ENCODE data around the gene MTO1. TPM values are rescaled to one million over a fixed set of nuclear protein-coding genes. Genes with fewer than 3 reads are reported as not detected.
"Not testable (repeated sequence)": the region's sequence is repeated elsewhere in the genome, so short reads cannot be mapped to it uniquely, and the experiment has no call there.

MTO1 gene
- total RNA-seq, 1 donor from 2014 or later: 23.1 TPM

DNA sequence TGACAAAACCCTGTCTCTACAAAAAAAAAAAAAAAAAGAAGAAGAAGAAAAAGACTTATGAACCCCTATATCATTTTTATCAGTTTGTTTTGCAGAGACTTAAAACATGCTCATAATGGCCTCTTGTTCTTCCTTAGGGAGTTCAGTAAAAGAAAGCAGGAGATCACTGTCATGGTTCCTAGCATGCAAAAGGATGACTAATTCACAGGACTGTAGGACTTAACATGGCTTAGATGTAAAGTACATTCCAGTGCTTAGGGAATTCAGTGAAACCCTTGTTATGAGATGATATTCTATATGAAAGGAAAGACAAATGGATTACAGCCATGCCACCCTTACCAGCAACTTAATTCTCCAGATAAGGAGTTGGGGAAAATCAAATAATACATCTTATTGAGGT lies 29.8 kb downstream of the MTO1 start:
- TF ChIP-seq, protein P1, sequence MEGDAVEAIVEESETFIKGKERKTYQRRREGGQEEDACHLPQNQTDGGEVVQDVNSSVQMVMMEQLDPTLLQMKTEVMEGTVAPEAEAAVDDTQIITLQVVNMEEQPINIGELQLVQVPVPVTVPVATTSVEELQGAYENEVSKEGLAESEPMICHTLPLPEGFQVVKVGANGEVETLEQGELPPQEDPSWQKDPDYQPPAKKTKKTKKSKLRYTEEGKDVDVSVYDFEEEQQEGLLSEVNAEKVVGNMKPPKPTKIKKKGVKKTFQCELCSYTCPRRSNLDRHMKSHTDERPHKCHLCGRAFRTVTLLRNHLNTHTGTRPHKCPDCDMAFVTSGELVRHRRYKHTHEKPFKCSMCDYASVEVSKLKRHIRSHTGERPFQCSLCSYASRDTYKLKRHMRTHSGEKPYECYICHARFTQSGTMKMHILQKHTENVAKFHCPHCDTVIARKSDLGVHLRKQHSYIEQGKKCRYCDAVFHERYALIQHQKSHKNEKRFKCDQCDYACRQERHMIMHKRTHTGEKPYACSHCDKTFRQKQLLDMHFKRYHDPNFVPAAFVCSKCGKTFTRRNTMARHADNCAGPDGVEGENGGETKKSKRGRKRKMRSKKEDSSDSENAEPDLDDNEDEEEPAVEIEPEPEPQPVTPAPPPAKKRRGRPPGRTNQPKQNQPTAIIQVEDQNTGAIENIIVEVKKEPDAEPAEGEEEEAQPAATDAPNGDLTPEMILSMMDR (IDR thresholded peaks at IDR 0.05): no peak
- H3K9me3 ChIP-seq: no peaks in the 10 kb centered on the region
- no peak overlapping the region for H3K27ac ChIP-seq
- peaks cover 61% of the 10 kb centered on the region for H3K36me3 ChIP-seq
- intact Hi-C loops (cut with DNase I): no loop called here
- no peaks in the 10 kb centered on the region for H3K4me1 ChIP-seq
- DNase-seq (no peak), ATAC-seq (no peak)
- H3K4me3 ChIP-seq: no peak overlapping the region
- no peaks in the 10 kb centered on the region for H3K27me3 ChIP-seq

DNA sequence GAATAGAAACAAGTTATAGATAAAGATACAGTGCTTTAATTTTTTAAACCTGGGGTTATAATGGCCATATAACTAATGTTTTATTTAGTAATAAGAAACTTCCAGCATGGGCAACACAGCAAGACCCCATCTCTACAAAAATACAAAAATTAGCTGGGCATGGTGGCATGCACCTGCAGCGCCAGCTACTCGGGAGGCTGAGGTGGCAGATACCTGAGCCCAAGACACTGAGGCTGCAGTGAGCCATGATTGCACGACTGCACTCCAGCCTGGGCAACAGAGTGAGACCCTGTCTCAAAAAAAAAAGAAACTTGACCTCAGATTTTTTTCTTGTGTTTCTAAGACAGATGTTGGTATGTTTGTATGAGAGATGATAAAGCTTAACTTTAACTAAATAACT lies 36.4 kb downstream of the MTO1 start:
- Histone ChIP-seq H3K27me3 (no peaks in the 10 kb centered on the region), H3K36me3 (peaks cover 84% of the 10 kb centered on the region), H3K9me3 (no peaks in the 10 kb centered on the region), H3K4me3 (no peak overlapping the region), H3K4me1 (no peaks in the 10 kb centered on the region), H3K27ac (no peak overlapping the region)
- TF ChIP-seq, protein P1 (IDR thresholded peaks at IDR 0.05): no peak
- DNase-seq (no peak), ATAC-seq (no peak)
- intact Hi-C loops (cut with DNase I): no loop called here

DNA sequence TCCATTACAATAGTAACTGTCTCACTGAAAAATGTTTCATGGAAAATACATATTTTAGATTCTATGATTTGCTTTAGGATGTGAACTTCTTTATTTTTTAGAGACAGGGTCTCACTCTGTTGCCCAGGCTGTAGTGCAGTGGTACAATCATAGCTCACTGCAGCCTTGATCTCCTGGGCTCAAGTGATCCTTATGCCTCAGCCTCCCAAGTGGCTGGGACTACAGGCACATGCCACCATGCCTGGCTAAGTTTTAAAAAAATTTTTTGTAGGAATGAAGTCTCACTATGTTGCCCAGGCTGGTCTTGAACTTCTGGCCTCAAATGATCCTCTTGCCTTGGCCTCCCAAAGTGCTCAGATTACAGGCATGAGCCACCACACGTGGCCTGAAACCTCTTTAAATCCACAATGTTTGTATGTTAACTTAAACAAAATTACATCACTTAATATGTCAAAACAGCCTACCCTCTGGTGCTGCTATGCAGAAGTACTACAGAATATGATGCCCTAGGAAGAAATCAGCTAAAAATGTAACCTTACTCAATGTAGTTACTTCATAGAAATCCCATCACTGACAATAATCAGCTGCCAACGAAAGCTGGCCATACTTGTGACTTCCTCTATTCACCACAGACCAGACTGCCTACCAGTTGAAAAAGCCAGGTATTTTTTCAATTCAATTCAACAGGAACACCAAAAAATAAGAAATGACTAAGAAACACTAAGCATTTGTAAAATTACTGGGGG lies 41.7 kb downstream of the MTO1 start:
- ATAC-seq (peak; percentile 65), DNase-seq (no peak)
- peaks cover 61% of the 10 kb centered on the region for H3K36me3 ChIP-seq
- H3K4me1 ChIP-seq: no peaks in the 10 kb centered on the region
- TF ChIP-seq, protein P1 (IDR thresholded peaks at IDR 0.05): no peak
- no peaks in the 10 kb centered on the region for H3K27me3 ChIP-seq
- intact Hi-C loops (cut with DNase I): no loop called here
- no peak overlapping the region for H3K4me3 ChIP-seq
- no peaks in the 10 kb centered on the region for H3K9me3 ChIP-seq
- H3K27ac ChIP-seq: no peak overlapping the region

DNA sequence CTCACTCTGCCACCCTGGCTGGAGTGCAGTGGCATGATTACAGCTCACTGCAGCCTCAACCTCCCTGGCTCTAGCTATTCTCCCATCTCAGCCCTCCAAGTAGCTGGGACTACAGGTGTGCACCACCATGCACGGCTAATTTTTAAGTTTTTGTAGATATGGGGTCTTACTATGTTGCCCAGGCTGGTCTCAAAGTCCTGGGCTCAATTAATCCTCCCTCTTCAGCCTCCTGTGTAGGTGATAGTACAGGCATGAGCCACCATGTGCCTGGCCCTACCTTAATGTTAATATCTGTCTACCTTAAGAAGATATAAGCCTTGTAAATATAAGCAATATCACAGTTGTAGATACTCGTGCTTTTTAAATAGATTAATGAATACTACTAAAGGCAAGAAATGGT lies 42.6 kb downstream of the MTO1 start:
- Histone ChIP-seq H3K9me3 (no peaks in the 10 kb centered on the region), H3K4me3 (no peak overlapping the region), H3K36me3 (peaks cover 52% of the 10 kb centered on the region), H3K27me3 (no peaks in the 10 kb centered on the region), H3K4me1 (no peaks in the 10 kb centered on the region), H3K27ac (no peak overlapping the region)
- TF ChIP-seq, protein P1 (IDR thresholded peaks at IDR 0.05): no peak
- intact Hi-C loops (cut with DNase I): no loop called here
- DNase-seq (no peak), ATAC-seq (no peak)

DNA sequence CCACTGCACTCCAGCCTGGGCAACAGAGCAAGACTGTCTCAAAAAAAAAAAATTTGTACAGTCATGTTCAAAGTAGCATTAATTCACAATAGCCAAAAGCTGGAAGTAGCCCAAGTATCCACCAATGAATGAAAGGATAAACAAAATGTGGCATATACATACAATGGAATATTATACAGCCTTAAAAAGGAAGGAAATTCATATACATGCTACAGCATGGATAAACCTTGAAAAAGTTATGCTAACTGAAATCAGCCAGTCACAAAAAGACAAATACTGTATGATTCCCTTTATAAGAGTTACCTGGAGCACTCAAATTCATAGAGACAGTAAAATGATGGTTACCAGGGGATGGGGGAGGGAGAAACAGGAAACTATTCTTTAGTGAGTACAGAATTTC lies 43.6 kb downstream of the MTO1 start:
- H3K36me3 ChIP-seq: peaks cover 42% of the 10 kb centered on the region
- no peaks in the 10 kb centered on the region for H3K27me3 ChIP-seq
- no peak overlapping the region for H3K27ac ChIP-seq
- no peak overlapping the region for H3K4me3 ChIP-seq
- H3K9me3 ChIP-seq: no peaks in the 10 kb centered on the region
- DNase-seq (no peak), ATAC-seq (no peak)
- H3K4me1 ChIP-seq: no peaks in the 10 kb centered on the region
- intact Hi-C loops (cut with DNase I): no loop called here
- TF ChIP-seq, protein P1 (IDR thresholded peaks at IDR 0.05): no peak

DNA sequence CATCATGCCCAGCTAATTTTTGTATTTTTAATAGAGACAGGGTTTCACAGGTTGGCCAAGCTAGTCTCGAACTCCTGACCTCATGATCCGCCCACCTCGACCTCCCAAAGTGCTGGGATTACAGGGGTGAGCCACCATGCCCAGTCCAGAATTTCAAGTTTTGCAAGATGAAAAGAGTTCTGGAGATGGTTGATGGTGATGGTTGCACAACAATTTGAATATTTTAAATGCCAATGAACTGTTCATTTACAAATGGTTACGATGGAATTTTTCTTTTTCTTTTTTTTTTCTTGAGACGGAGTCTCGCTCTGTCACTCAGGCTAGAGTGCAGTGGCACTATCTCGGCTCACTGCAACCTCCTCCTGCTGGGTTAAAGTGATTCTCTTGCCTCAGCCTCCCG lies 44.2 kb downstream of the MTO1 start:
- H3K4me1 ChIP-seq; ATAC-seq; H3K27ac ChIP-seq; H3K9me3 ChIP-seq; H3K4me3 ChIP-seq; intact Hi-C loops (cut with DNase I); DNase-seq; H3K27me3 ChIP-seq: not testable (repeated sequence)
- peaks cover 36% of the 10 kb centered on the region for H3K36me3 ChIP-seq

Measured in upper lobe of right lung (tissue), 1 donor.